Right kidney (tissue), 1 donor: ENCODE measurements around the gene ZFR2.
"Not testable (repeated sequence)": the region's sequence is repeated elsewhere in the genome, so short reads cannot be mapped to it uniquely, and the experiment has no call there.

Experiments used
- DNase-seq: peaks from one replicate; pipeline ENCODE4 v3.0.0-alpha.2; 2016

ZFR2 gene

GRCh38 chr19:3771000-3771905 is 97.6 kb downstream of the ZFR2 start:
- DNase-seq = no peak

- DNase-seq = no peak
Observed at GRCh38 chr19:3770136-3770999, 98.5 kb downstream of the ZFR2 start.

- no peak for DNase-seq
Observed at GRCh38 chr19:3769494-3769893, 99.3 kb downstream of the ZFR2 start.

GRCh38 chr19:3768748-3769099 is 100.1 kb downstream of the ZFR2 start:
- no peak for DNase-seq

GRCh38 chr19:3768015-3768747 is 100.7 kb downstream of the ZFR2 start:
- DNase-seq = no peak

- no peak for DNase-seq
Observed at GRCh38 chr19:3767050-3767449, 101.8 kb downstream of the ZFR2 start.

GRCh38 chr19:3766520-3766919 is 102.3 kb downstream of the ZFR2 start:
- no peak for DNase-seq

GRCh38 chr19:3765757-3766156 is 103.1 kb downstream of the ZFR2 start:
- DNase-seq = not testable (repeated sequence)

- DNase-seq = no peak
Observed at GRCh38 chr19:3765121-3765520, 103.7 kb downstream of the ZFR2 start.

GRCh38 chr19:3762501-3763459 is 106.1 kb downstream of the ZFR2 start, which contains the start of gene MRPL54:
MRPL54 (plus strand) TSS chr19:3762682; CDS start chr19:3762701, 19 bp downstream.
- peak; percentile 100 for DNase-seq

- no peak for DNase-seq
Observed at GRCh38 chr19:3762130-3762473, 106.7 kb downstream of the ZFR2 start.

- DNase-seq = peak; percentile 90
Observed at GRCh38 chr19:3761382-3762129, 107.3 kb downstream of the ZFR2 start, which contains the start of gene APBA3. APBA3 (minus strand) TSS chr19:3761692; CDS start chr19:3760264, 1,428 bp downstream.

- no peak for DNase-seq
Observed at GRCh38 chr19:3760871-3761361, 107.9 kb downstream of the ZFR2 start.

- no peak for DNase-seq
Observed at GRCh38 chr19:3759482-3760254, 109.2 kb downstream of the ZFR2 start.

GRCh38 chr19:3758297-3758696 is 110.5 kb downstream of the ZFR2 start:
- DNase-seq = not testable (repeated sequence)

- not testable (repeated sequence) for DNase-seq
Observed at GRCh38 chr19:3757705-3758104, 111.1 kb downstream of the ZFR2 start.
